Activated CD4-positive, alpha-beta T cell treated with anti-CD3 and anti-CD28 coated beads, Interleukin-2, amount 50 U/mL, for 4 hours (primary cell): ENCODE results near the gene CCDC57.
"Not testable (repeated sequence)": the region's sequence is repeated elsewhere in the genome, so short reads cannot be mapped to it uniquely, and the experiment has no call there.

Experiments used
- DNase-seq, 2 experiments: peaks; one replicate each; pipeline ENCODE4 v3.0.0-alpha.2; 2020

Gene CCDC57

DNA sequence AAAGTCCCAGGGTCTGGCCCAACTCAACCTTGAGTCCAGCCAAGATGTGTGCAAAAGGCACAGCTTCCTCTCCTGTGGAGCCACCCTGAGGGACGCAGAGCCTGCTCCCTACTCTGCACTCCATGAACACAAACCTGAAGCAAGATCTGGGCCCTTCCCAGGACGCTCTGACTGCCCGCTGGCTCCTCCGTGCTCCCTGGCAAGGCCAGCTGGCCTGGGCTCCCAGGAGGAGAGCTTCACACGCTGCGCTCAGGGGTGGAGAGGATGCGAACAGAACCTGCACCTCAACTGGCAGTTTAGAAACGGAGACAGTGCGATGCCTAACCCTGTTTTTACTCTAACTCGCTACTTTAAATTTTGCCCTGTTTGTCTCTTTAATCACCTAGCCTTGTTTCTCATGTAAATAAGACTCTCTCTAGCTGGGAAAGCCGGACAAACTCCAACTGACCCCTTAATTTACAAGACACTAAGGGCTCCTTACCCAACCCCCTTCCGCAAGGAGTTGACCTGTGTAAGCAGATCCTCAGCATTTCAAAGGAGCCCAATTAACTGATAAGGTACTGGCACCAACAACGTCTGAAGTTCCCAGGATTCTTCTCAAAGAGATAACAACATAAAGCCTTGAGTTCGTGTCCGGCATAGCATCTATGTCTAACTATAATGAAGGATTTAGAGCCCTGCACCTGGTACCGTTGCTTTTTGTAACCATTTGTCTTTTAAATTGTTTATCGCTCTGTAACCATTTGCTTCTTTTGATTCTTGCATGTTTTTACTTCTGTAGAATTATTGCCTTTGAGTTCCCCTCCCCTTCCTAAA is 38.4 kb downstream of the CCDC57 start:
- DNase-seq = not testable (repeated sequence)

DNA sequence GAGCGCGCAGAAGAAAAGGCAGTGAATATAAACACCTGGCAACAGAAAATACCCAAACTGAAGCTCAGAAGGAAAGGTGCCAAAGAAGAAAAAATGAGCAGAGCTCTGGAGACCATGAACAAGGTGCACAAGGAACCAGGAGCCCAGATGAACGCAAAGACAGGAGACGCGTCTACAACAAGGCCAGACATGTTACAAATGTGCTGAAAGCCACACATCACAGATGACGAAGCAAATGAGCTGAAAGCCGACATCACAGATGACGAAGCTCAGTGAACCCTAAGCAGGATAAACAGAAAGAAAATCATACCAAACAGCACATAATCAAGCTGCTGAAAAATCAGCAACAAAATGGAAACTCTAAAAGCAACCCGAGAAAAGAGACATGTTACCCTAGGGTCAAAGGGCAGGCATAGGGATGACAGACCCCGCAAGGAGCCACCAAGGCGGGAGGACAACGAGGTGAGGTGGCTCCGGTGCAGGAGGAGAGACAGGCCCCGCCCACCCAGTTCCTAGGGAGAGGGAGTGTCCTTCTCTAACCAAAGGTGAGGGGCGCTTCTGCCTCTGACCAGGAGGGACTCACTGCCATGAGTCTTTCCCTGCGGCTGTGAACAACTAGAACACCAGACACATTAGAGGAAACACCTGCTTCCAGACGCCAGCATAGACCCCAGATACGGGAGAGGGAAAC is 39.1 kb downstream of the CCDC57 start:
- no peak for DNase-seq

DNA sequence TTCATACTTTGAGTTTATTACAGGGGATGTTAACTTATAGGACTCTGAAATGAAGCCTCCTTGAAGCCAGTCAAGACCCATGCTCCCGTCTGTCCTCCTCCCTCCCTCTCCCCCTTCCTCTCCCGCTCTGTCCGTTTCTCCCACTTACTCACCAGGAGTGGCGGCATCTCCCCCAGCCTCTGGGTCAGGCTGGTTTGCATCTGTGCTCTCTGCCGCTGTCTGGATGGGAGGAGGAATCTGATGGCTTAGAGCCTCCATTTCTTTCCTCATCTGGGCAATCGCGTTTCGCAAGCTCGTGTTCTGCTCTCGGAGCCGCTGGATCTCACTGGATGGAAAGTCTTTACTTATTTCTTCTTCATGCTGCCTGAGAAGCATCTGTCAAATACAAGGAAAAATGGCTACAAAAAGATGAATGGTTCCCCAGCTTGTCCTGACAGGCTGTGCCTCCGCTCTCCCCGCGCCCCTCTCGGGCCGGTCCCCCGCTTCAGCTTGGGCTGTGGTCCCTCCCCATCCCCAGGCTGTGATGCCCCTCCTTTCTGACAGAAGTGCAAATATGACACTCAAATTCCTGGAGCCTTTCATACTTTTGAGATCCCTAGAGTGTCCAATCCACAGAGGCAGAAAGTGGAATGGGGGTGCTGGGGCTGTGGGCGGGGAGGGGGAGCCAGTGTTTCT is 40.0 kb downstream of the CCDC57 start:
- no peak for DNase-seq

DNA sequence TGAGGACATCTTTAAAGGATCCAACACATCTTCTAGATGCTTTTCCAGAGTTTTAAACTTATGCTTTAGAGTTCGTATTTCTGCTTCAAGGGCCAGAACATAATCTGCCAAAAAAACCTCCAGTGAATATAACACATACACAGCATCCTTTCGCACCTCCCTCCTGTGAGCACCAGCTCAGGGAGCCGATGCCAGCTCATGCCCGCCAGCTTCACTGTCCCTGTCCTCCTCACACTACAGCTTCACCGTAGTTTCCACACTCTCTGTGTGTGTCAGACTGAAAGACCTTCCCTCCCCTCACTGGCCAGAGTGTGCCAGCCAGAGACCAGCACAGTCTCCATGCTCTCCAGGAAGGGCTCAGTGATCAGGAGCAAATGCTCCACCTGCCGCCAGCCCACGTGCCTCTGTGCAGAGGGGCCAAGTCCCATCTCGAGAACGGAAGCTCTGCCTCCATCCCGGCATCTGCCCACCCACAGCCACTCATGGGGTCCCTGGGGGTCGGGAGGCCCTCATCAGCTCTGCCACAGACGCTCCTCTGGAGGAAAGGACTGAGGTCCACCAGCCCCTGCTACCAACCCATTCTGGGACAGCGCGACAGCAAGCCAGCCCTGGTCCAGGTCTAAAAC is 40.8 kb downstream of the CCDC57 start:
- DNase-seq = no peak

DNA sequence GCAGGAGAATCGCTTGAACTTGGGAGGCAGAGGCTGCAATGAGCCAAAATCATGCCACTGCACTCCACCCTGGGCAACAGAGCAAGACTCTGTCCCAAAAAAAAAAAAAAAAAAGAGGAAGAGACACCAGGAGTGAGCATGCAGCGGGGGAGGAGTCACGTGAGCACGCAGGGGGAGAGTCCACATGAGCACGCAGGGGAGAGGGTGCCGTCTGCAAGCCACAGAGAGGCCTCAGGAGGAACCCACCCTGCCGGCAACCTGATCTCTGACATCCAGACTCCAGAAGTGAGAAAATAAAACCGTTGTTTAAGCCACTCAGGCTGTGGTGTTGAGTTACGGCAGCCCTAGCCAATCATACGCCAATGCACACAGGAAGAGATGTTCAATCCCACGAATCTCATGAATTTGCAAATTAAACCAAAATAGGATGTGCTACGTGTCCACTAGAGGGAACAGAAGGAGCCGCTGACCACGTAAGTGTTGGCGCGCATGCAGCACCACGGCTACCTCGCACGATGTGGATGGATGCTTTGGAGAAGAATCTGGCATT is 42.2 kb downstream of the CCDC57 start:
- no peak for DNase-seq

DNA sequence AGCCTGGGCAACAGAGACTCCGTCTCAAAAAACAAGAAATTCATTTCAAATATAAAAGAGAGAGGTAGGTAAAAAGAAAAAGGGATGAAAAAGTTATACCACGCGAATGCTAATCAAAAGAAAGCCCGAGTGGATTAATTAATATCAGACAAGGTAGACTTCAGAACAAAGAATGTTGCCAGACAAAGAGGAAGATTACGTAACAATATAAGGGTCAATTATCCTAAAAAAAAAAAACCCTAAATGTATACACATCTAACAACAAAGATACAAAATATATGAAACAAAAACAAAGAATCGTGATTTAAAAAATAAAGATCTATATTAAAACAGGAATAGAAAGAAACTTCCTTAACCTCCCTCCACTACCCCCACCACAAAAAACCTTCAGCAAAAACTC is 44.1 kb downstream of the CCDC57 start:
- DNase-seq = no peak

DNA sequence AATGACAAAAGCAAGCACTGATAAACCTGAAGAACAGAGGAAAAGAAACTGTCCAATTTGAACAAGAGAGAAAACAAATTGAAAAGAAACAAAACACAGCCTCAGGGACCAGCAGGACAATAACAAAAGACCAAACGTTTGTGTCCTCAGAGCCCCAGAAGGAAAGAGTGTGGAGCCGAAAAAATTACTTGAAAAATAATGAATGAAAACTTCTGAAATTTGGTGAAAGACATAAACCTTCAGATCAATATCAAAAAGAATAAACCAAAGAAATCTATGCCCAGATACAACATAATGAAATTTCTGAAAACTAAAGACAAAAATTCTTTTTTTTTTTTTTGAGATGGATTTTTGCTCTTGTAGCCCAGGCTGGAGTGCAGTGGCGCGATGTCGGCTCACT is 45.6 kb downstream of the CCDC57 start:
- no peak for DNase-seq

DNA sequence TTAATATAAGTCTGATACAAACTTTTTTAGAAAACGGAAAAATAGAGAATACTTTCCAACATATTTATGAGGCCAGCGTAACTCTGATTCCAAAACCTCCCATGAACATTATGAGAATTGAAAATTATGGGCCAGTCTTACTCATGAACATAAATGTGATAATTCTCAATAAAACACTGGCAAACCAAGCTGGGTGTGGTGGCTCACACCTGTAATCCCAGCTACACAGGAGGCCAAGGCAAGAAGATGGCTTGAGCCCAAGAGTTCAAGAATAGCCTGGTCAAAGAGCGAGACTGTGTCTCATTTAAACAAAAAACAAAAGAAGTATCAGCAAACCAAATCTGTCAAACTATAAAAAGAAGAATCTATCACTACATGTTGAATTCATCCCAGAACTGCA is 47.8 kb downstream of the CCDC57 start:
- no peak for DNase-seq

DNA sequence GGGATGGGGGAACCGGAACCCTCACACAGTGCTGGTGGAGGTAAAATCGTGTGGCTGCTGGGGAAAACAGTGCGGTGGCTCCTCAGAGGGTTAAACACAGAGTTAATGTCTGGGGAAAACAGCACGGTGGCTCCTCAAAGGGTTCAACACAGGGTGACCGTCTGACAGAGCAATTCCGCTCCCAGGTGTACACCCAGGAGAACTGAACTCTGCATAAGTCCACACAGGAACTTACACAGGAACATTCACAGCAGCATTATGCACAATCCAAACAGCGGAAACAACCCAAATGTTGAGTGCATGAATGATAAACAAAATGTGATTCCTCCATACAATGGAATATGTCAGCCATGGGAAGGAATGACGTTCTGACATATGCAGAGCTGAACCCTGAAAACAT is 51.4 kb downstream of the CCDC57 start:
- no peak for DNase-seq

DNA sequence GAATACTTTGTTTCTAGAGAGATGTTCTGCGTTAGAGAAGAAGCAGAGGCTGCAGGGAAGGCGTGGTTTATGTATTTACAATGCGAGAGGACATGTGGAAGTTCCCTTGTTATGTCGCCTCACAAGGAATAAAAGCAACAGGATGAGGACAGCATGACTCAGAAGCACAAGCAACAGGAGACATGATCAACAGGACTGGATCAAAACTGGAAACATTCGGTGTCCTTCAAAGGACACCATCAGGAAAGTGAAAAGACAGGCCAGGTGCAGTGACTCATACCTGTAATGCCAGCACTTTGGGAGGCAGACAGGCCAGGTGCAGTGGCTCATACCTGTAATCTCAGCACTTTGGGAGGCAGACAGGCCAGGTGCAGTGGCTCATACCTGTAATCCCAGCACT is 52.6 kb downstream of the CCDC57 start:
- no peak for DNase-seq

DNA sequence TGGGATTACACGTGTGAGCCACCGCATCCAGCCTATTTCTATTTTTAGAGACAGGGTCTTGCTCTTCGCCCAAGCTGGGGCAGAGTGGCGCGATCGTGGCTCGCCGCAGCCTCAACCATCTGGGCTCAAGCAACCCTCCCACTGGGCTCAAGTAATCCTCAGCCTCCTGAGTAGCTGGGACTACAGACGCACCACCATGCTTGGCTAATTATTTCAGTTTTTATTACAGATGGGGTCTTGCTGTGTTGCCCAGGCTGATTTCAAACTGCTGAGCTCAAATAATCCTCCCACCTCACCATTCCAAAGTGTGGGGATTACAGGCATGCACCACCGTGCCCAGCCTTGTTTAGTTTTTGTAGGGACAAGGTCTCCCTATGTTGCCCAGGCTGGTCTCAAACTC is 53.8 kb downstream of the CCDC57 start:
- DNase-seq = no peak

DNA sequence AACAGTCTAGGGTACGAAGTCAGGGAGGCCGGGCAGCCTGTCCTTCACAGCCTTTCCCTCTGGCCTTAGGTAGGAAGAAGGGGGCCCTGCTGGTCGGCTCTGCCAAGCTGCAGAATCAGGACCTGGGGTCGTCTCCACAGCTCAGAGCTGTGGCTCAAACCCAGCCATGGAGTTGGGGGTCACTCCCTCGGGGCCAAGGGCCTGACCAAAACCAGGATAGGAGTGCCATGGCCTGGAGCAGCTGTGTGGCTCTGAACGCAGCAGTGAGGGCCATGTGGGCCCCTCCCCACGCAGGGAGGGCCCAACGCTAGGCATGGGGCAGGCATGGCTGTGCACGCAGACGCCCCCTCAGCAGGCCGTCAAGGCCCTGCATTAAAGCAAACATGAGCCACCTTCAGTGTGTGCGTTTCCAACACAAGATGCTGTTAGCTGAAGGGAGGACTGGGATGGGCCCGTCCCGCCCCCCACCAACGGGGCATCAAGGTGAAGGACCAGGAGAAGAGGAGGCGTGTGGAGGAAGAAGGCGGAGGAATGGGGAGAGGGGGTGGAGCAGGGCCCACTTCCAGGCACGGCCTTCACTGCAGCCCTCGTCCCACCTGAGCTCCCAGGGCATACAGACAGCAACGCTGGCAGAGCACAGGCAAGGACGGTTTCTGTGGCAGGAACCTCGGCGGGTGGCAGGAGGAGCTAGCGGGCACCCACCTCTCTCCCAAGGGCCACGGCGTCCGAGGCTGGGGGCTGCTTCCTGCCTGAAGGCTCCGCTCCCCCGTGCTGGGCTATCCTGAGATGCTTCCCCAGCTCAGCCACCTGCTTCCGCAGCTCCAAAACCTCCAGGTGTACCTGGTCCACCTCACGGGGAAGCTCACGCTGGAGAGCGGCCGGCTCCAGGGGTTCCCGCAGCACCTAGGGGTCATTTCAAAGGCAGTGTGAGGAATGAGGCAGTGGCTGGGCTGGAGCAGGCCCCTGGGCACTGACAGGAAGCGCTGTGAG is 55.3 kb downstream of the CCDC57 start:
- DNase-seq = no peak

DNA sequence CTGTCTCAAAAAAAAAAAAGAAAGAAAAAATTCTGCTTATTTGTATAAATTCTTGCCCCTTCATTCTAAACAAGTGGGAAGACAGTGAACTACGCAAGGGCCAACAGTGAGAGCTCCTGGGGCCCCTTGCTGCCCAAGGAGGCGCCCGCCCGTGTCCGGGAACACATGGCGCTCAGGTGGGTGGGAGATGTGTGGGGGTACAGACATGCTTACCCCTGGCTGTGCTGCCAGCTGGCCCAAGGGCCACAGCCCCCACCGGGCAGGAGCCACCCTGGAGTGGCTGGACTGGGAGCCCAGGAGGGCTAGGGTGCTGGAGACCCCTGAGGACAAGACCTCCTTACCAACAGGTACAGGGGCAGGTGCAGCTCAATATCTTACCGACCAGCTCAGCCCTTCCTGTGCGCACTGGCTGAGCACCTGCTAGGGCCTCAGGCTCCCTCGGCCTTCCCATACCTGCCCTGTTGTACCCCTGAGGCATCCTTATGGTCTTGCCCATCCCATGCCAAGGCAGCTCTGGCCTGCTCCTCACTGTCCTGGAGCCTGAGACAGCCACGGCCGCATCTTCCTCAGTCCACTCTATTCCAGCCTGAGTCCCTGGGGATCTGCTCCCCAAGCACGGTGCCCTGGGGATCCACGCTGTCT is 56.2 kb downstream of the CCDC57 start:
- DNase-seq = no peak

DNA sequence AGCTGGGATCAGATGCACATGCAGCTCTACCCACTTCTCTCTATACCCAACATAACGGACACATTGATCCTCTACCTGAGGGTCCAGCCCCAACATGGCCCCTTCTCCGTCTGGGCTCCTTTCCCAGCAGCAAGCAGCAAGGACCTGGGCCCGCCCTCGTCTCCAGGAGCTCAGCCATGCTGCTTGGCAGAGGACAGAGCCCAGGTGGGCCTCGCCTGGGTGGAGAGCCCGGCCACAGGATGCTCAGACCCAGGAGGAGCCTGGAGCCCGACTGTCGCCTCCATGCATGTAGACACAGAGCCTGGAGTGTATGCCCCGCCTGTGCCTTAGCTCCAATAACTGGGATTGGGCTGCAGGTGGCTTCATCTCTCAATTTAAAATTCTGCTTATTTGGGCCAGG is 57.0 kb downstream of the CCDC57 start:
- DNase-seq = no peak

DNA sequence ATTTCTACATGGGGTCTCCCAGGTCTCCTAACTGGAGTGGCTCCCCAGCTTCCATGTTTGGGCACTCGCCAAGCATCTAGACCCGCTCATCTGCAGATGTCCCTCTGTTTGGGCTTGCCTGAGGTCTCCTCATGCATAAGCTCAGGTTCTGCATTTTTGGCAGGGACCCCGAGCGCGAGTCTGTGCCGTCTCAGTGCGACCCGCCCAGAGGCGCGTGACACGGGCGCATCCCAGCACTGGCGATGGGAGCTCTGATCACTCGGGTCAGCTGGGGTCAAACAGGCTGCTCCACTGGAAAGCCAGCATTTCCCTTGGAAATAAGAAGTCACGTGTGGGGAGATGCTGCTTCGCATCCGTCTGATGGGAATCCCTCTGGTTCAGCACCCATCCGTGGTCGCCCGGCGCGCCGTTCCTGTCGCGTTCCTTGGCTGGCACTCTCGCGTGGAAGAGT is 57.7 kb downstream of the CCDC57 start:
- no peak for DNase-seq

DNA sequence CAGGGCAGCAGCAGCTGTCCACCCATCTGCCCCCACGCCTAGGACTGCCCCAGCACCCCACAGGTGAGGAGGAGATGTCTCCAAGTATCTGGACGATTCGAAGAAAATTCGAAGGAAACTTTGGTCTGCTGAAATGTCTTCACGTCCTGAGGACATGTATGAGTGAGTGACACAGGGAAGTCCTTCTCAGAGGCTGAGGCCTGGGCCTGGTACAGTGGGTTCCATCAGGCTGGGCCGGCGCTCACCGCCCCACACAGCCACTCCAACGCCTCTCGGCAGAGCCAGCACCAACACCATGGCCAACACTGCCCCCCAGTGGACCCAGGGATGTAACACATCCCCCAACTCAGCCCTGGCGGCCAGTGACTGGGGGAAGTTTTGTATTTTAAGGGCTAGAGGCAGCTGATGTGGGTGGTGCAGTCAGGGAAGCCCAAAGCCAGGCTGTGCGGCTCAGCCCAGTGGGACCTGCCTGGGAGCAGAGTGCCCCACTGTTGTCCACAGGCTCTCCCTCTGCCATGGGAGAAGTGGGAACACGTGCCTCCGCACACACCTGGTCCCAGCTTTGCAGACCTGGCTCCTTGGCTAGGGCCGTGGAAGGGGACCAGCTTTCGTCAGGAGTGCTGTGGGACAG is 58.8 kb downstream of the CCDC57 start:
- peak; percentile 80 to 81 for DNase-seq

DNA sequence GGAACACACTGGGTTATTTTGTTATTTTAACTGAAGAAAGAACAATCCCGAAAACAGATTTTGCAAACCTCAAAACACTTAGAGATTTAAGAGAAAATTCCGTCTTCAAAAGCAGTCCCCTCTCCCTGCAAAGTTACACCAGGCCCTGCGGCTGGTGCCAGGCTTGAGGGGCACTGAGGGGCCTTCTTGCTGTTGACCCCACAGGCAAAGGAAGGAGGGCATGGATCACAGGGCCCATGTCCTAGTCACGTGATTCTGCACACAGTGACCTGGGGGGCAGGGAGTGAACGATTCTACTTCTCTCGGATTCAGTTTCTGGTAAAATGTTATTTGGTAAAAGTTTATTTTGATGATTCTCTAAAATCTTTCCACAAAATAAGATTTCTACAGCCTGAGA is 59.3 kb downstream of the CCDC57 start:
- DNase-seq = no peak

DNA sequence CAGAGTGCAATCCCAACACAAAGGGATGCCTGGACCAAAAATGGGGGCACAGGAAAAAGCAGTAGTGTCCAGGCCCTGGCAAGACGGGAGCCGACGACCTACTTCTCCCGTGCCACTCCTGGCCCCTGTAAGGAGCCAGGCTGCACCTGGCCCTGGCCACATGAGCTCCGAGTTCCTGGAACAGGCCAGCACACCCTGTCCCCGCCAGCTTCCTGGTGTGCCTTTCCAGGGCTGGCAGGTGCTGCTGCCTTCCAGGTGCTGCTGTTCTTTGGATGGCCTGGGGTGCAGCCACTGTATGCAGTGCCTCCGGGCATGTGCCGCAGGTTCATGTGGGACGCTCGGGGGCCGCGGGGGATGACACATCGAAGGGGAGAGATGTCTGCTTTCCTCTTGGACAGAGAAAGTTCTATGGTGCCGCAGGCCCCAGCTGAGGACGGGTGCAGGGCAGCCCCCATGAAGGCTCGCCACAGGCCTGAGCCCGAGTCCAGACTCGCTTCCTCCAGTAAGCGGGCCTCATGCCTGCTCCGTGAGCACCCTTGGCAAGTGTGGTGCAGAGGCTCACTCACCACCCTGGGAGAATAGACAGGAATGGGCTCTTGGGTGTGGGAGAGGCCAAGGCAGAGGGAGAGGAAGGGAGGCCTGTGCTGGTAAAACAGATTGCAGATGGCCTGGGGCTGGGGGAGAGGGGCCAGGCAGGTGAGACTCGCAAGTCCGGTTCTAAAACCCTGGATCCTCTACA is 59.9 kb downstream of the CCDC57 start:
- no peak for DNase-seq

DNA sequence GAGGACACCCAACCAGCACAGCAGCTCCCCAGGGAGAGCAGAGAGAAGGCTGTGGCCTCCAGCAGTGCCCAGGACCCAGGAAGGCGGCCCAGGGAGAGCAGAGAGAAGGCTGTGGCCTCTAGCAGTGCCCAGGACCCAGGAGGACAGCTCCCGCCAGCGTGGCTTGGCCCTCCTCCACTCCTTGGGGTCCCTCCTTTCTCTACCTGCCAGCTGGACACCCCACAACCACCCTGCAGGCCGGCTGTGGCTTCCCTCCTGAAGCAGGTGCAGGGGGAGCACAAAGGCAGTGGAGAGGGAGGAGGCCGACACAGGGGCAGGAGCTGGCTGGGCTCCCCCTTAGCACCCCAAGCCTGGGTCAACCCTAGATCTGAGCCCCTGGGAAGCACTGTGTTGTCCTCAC is 60.5 kb downstream of the CCDC57 start:
- DNase-seq = no peak
